K562 (cell line): ENCODE data around the gene AMBRA1.

Experiments
- CHCHD3 ChIP-seq: fragments of 250-450 bp; sonication (Bioruptor Pico); IDR thresholded peaks from 2 replicates; pipeline ENCODE4 v2.1.2; 2022; ENCODE audit warnings: mild to moderate bottlenecking
- CTCF ChIP-seq, 3 experiments: IDR thresholded peaks in 2 of 3; conservative IDR thresholded peaks in 1 of 3; 2 replicates each; pipeline ENCODE4 v1.5.1; 2011 to 2012; ENCODE audit warnings: low read length in 3 of 3, mild to moderate bottlenecking in 3 of 3, control low read depth in 2 of 3, improper control_type of control experiment in 1 of 3, inconsistent platforms in 1 of 3, low read depth in 1 of 3, mixed read lengths in 1 of 3, moderate library complexity in 1 of 3; ENCODE audit not compliant: insufficient read depth in 2 of 3
- RB1 ChIP-seq: fragments of 450-650 bp; IDR thresholded peaks from 2 replicates; pipeline ENCODE4 v1.6.1; 2017; ENCODE audit warnings: low read depth, mild to moderate bottlenecking
- TCF7L2 ChIP-seq: fragments of 150-350 bp; IDR thresholded peaks from 2 replicates; pipeline ENCODE4 v1.6.1; 2016; ENCODE audit warnings: low read depth, mild to moderate bottlenecking, low read length, moderate library complexity
- THAP7 ChIP-seq: fragments of 250-450 bp; sonication (Bioruptor Pico); IDR thresholded peaks from 2 replicates; pipeline ENCODE4 v1.5.0; 2021
- UBTF ChIP-seq, 2 experiments: IDR thresholded peaks; 2 replicates each; pipeline ENCODE4 v1.6.1; 2012; ENCODE audit warnings: improper control_type of control experiment in 2 of 2, low read depth in 2 of 2, low read length in 2 of 2, borderline replicate concordance in 1 of 2

GRCh38 chr11:46491661-46492330 is 102.0 kb downstream of the AMBRA1 start:
- TF ChIP-seq TCF7L2 (no peak), RB1 (no peak), CHCHD3 (CRISPR knock-in tag) (no peak), THAP7 (CRISPR knock-in tag) (no peak), CTCF (IDR thresholded peaks at IDR 0.05 in 2 of 3, conservative IDR thresholded peaks at IDR 0.05 in 1 of 3; ENCODE audit: insufficient read depth in 2 of 3, low read depth in 1 of 3, low read length in 3 of 3) (no peak), UBTF (IDR thresholded peaks at IDR 0.05; ENCODE audit: borderline replicate concordance in 1 of 2, low read depth in 2 of 2, low read length in 2 of 2) (no peak)
